HG03342 (cell line): Measurements from ENCODE around the gene PDZD8.
A peak's percentile ranks its signal among the peaks of the same experiment; 100 is the strongest.

ENCODE experiments used
- ATAC-seq: cut with Tn5 transposase; IDR thresholded peaks from one replicate; pipeline ENCODE4 v1.9.1; 2021; ENCODE audit warnings: mild to moderate bottlenecking, moderate library complexity; ENCODE audit not compliant: unreplicated experiment

PDZD8 gene

GRCh38 chr10:117261501-117261900 lies 113.7 kb downstream of the PDZD8 start:
- ATAC-seq = no peak

GRCh38 chr10:117260084-117260483 lies 115.2 kb downstream of the PDZD8 start:
- ATAC-seq = no peak

GRCh38 chr10:117259279-117259678 lies 116.0 kb downstream of the PDZD8 start:
- ATAC-seq = no peak

GRCh38 chr10:117257721-117258120 lies 117.5 kb downstream of the PDZD8 start:
- no peak for ATAC-seq

- no peak for ATAC-seq
Observed at GRCh38 chr10:117256910-117257309, 118.3 kb downstream of the PDZD8 start.

- ATAC-seq = no peak
Observed at GRCh38 chr10:117255835-117256460, 119.3 kb downstream of the PDZD8 start.

- ATAC-seq = no peak
Observed at GRCh38 chr10:117254774-117255735, 120.2 kb downstream of the PDZD8 start.

GRCh38 chr10:117254338-117254737 lies 120.9 kb downstream of the PDZD8 start:
- ATAC-seq = no peak

GRCh38 chr10:117253908-117254307 lies 121.3 kb downstream of the PDZD8 start:
- ATAC-seq = no peak

GRCh38 chr10:117250411-117250810 lies 124.8 kb downstream of the PDZD8 start:
- ATAC-seq = no peak

- ATAC-seq = peak; percentile 68
Observed at GRCh38 chr10:117249493-117250093, 125.6 kb downstream of the PDZD8 start.

- no peak for ATAC-seq
Observed at GRCh38 chr10:117248750-117249465, 126.3 kb downstream of the PDZD8 start.

- no peak for ATAC-seq
Observed at GRCh38 chr10:117246997-117247671, 128.1 kb downstream of the PDZD8 start.

GRCh38 chr10:117242463-117242832 lies 132.8 kb downstream of the PDZD8 start:
- ATAC-seq = no peak

GRCh38 chr10:117241541-117242462 lies 133.4 kb downstream of the PDZD8 start:
- no peak for ATAC-seq

- ATAC-seq = no peak
Observed at GRCh38 chr10:117240621-117241529, 134.4 kb downstream of the PDZD8 start, which contains the start of gene SLC18A2. Gene SLC18A2 (plus strand): TSS chr10:117241114. CDS start chr10:117241694, 580 bp downstream.

GRCh38 chr10:117239721-117240620 lies 135.3 kb downstream of the PDZD8 start:
- ATAC-seq = no peak
